GM20000 (cell line): ENCODE measurements around the gene PRTG.

Source experiments
- DNase-seq: peaks from one replicate; pipeline ENCODE4 v3.0.0; 2012; ENCODE audit warnings: low spot score
- CTCF ChIP-seq: IDR thresholded peaks from 2 replicates; pipeline ENCODE4 v1.5.1; 2012; ENCODE audit warnings: mild to moderate bottlenecking, control low read depth; ENCODE audit errors: extremely low read depth, missing control alignments

PRTG gene

GRCh38 chr15:55780292-55780691 lies 37.3 kb upstream of the PRTG start:
- no peak for DNase-seq
- no peak for TF ChIP-seq CTCF

DNA sequence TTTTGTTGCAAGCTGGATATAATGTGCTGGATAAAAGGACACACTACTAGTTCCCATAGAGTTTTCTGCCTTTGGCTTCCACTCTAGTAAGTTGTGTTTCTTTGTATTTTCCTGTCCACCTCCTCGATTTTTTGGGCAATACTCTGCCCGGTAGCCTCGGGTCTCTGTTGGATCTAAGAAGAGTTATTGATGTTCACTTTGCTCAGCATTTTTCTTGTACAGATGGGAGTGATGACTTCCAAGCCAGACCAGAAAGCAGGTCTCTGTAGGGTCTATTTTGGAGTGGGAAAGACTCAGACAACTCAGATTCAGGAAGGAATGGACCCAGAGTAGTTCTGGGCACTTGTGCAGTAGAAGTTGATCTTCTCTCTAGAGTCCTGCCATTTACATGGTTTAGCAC lies 36.0 kb upstream of the PRTG start:
- DNase-seq: no peak
- no peak for TF ChIP-seq CTCF

- DNase-seq: no peak
- no peak for TF ChIP-seq CTCF
Measured at GRCh38 chr15:55775316-55775715, 32.4 kb upstream of the PRTG start.

DNA sequence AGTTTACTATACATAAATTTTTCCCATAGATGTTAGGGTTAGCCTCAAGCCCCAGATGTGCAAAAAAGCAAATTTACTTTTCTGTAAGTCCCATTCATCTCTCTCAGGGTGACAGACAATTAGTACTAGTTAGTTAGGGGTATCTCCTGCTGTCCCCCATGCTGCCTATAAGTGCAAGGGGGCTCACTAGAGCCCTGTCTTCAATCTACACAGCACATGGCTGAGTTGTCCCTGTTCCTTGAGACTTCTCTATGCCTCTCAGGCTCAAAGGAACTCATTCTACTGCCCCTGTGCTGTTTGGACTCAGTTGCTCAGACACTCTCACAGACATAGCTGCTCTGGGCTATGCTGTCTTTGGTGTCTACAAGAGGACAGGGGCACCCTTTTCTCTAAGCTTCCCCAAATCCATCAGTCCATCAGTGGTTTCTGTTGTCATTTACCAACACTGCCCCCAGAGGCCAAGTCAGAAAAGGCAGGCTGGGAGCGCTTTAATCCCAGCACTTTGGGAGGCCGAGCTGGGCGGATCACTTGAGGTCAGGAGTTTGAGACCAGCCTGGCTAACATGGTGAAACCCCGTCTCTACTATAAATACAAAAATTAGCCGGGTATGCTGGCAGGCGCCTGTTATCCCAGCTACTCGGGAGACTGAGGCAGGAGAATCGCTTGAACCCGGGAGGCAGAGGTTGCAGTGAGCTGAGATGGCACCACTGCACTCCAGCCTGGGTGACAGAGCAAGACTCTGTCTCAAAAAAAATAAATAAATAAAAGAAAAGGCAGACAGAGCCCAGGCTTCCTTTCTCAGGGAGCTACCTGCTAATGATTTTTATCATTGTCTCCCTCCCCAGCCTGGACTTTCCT lies 31.4 kb upstream of the PRTG start:
- DNase-seq: peak; percentile 53
- peak; percentile 63 for TF ChIP-seq CTCF

DNA sequence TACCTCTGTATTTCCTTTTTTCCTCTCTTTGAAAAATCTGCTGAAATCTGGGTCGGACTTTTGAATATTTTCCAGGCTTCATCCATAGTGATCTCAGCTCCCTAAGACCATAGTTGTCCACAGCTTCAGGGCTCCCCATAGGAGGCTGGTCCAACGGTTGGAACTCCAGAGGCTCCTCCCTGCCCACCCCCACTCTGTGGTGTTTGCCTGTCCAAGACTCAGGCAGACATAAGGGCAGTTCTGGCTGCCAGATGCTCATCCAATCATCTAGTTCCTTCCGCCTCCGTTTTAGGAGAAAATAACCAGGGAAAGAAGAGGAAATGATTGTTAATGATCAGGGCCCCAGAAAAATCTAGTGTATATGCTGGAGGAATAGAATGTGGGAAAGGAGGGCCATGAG lies 27.9 kb upstream of the PRTG start:
- TF ChIP-seq CTCF: no peak
- DNase-seq: no peak

DNA sequence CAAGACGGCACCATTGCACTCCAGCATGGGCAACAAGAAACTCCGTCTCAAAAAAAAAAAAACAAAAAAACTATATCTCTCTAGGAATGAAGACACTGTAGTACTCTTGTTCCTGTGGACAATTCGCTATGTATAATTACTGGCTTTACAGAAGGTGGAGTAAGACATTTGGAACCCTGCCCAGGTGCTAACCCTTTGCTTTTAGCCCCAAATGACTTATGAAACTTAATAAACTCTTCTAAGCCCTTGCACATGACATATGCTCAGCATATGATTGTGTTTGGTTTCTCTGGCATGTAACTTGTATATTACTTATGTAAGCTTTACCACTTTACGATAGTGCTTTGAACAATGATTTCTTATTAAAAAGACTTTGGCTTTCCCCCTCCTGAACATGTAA lies 27.3 kb upstream of the PRTG start:
- no peak for TF ChIP-seq CTCF
- DNase-seq: no peak

DNA sequence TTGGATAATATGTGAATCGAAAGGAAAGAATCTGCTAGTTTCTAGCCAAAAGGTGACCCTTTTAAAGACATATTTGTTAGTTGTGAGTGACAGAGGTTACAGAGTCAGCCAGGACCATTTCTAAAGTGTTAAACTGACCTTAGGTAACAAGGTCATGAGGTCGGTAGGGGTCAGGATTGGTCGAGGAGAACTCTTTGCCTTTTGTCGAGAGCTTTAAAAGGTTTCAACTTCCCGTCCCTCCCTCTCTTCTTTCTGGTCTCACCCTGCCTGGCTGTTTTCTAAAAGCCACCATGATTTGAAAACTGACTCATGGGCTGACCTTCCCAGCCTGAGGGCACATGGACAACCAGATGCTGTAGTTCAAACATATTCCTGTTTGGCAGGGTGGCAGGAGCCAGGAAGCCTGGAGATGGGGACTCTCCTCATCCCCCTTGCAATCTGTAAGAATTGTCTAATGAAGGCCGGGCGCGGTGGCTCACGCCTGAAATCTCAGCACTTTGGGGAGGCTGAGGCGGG lies 25.8 kb upstream of the PRTG start:
- no peak for TF ChIP-seq CTCF
- DNase-seq: no peak
